HEK293 (cell line): ENCODE results near the gene SNN.

Experiments
- CTCF ChIA-PET: fragments of 350-600 bp; formaldehyde crosslinking; extraction: SDS; loops from one replicate; lab custom pipeline; 2021; ENCODE audit warnings: antibody characterized with exemption; lab: Yijun Ruan, JAX
- POLR2A ChIA-PET: fragments of 300-600 bp; formaldehyde crosslinking; extraction: SDS; loops from one replicate; lab custom pipeline; 2020; ENCODE audit warnings: antibody characterized with exemption, inconsistent platforms; lab: Yijun Ruan, JAX
- H3K27ac ChIP-seq: fragments of 200-500 bp; sonication (Bioruptor generic); 2 replicates; pipeline ENCODE4 v1.5.1; 2014; ENCODE audit warnings: low read depth, low read length, control low read depth, inconsistent platforms; ENCODE audit errors: extremely low read depth
- H3K36me3 ChIP-seq, 2 experiments: fragments of 200-500 bp in 1 of 2; sonication (Bioruptor generic) in 1 of 2; 1 replicate in 1 of 2; 2 replicates in 1 of 2; pipeline ENCODE4 v1.5.1; 2014 to 2017; ENCODE audit warnings: inconsistent platforms in 2 of 2, low read length in 2 of 2; ENCODE audit not compliant: control insufficient read depth in 2 of 2, insufficient read depth in 1 of 2
- H3K4me1 ChIP-seq: fragments of 200-500 bp; sonication (Bioruptor generic); 2 replicates; pipeline ENCODE4 v1.5.1; 2014; ENCODE audit warnings: mild to moderate bottlenecking, low read length, inconsistent platforms; ENCODE audit not compliant: control insufficient read depth, insufficient read depth
- H3K4me3 ChIP-seq: 2 replicates; pipeline ENCODE4 v1.5.1; 2011; ENCODE audit warnings: low read depth, mild to moderate bottlenecking, control low read depth, low read length, moderate library complexity
- H3K9me3 ChIP-seq: fragments of 200-500 bp; sonication (Bioruptor generic); 2 replicates; pipeline ENCODE4 v1.5.1; 2014; ENCODE audit warnings: low read depth, low read length, inconsistent platforms; ENCODE audit not compliant: control insufficient read depth, insufficient read depth
- BCL11B ChIP-seq: fragments of 450-650 bp; formaldehyde crosslinking; IDR thresholded peaks from 2 replicates; pipeline ENCODE4 v1.5.1; 2016; ENCODE audit warnings: low read depth, missing biosample characterization, missing genetic modification characterization
- GFI1B ChIP-seq: fragments of 450-650 bp; formaldehyde crosslinking; IDR thresholded peaks from 2 replicates; pipeline ENCODE4 v1.5.1; 2016; ENCODE audit warnings: missing biosample characterization, missing genetic modification characterization
- HOXC10 ChIP-seq: sonication (generic); formaldehyde crosslinking; IDR thresholded peaks from 2 replicates; pipeline ENCODE4 v1.8.1; 2023; ENCODE audit warnings: mild to moderate bottlenecking, missing genetic modification reagents
- IKZF3 ChIP-seq: fragments of 450-650 bp; IDR thresholded peaks from 2 replicates; pipeline ENCODE4 v1.5.0; 2018; ENCODE audit warnings: missing biosample characterization, mild to moderate bottlenecking, missing genetic modification characterization, moderate library complexity
- PATZ1 ChIP-seq: fragments of 450-650 bp; formaldehyde crosslinking; IDR thresholded peaks from 2 replicates; pipeline ENCODE4 v1.5.1; 2016; ENCODE audit warnings: missing biosample characterization, missing genetic modification characterization
- ZBTB17 ChIP-seq: fragments of 450-650 bp; formaldehyde crosslinking; IDR thresholded peaks from 2 replicates; pipeline ENCODE4 v1.5.1; 2016; ENCODE audit warnings: missing biosample characterization, missing genetic modification characterization
- ZBTB20 ChIP-seq: fragments of 450-650 bp; formaldehyde crosslinking; IDR thresholded peaks from 2 replicates; pipeline ENCODE4 v1.5.1; 2016; ENCODE audit warnings: missing biosample characterization, missing genetic modification characterization
- ZBTB6 ChIP-seq: fragments of 450-650 bp; formaldehyde crosslinking; IDR thresholded peaks from 2 replicates; pipeline ENCODE4 v1.5.1; 2017; ENCODE audit warnings: missing biosample characterization, missing genetic modification characterization
- ZNF121 ChIP-seq: fragments of 450-650 bp; formaldehyde crosslinking; IDR thresholded peaks from 2 replicates; pipeline ENCODE4 v1.5.1; 2016; ENCODE audit warnings: missing biosample characterization, missing genetic modification characterization
- ZNF157 ChIP-seq: fragments of 450-650 bp; formaldehyde crosslinking; IDR thresholded peaks from 2 replicates; pipeline ENCODE4 v1.5.1; 2016; ENCODE audit warnings: missing biosample characterization, missing genetic modification characterization
- ZNF18 ChIP-seq: fragments of 450-650 bp; formaldehyde crosslinking; IDR thresholded peaks from 2 replicates; pipeline ENCODE4 v1.5.1; 2016; ENCODE audit warnings: missing biosample characterization, missing genetic modification characterization
- ZNF266 ChIP-seq: fragments of 450-650 bp; formaldehyde crosslinking; IDR thresholded peaks from 2 replicates; pipeline ENCODE4 v1.5.1; 2016; ENCODE audit warnings: missing biosample characterization, missing genetic modification characterization, low read depth
- ZNF335 ChIP-seq: fragments of 450-650 bp; formaldehyde crosslinking; conservative IDR thresholded peaks from 2 replicates; pipeline ENCODE4 v1.5.1; 2016; ENCODE audit warnings: missing biosample characterization, missing genetic modification characterization
- ZNF488 ChIP-seq: fragments of 450-650 bp; formaldehyde crosslinking; IDR thresholded peaks from 2 replicates; pipeline ENCODE4 v1.5.1; 2016; ENCODE audit warnings: missing biosample characterization, missing genetic modification characterization
- ZNF510 ChIP-seq: fragments of 450-650 bp; formaldehyde crosslinking; IDR thresholded peaks from 2 replicates; pipeline ENCODE4 v1.5.1; 2018; ENCODE audit warnings: mild to moderate bottlenecking, missing genetic modification characterization, missing biosample characterization; ENCODE audit not compliant: insufficient replicate concordance
- ZNF530 ChIP-seq: fragments of 450-650 bp; formaldehyde crosslinking; IDR thresholded peaks from 2 replicates; pipeline ENCODE4 v1.5.1; 2016; ENCODE audit warnings: low read depth, missing biosample characterization, missing genetic modification characterization
- ZNF548 ChIP-seq: fragments of 450-650 bp; formaldehyde crosslinking; IDR thresholded peaks from 2 replicates; pipeline ENCODE4 v1.5.1; 2016; ENCODE audit warnings: missing biosample characterization, missing genetic modification characterization
- ZNF561 ChIP-seq: fragments of 450-650 bp; IDR thresholded peaks from 2 replicates; pipeline ENCODE4 v1.5.1; 2018; ENCODE audit warnings: missing biosample characterization, missing genetic modification characterization, borderline replicate concordance
- ZNF596 ChIP-seq: fragments of 450-650 bp; IDR thresholded peaks from 2 replicates; pipeline ENCODE4 v1.5.0; 2018; ENCODE audit warnings: missing biosample characterization, mild to moderate bottlenecking, missing genetic modification characterization, moderate library complexity
- ZNF645 ChIP-seq: fragments of 450-650 bp; formaldehyde crosslinking; IDR thresholded peaks from 2 replicates; pipeline ENCODE4; 2016; ENCODE audit warnings: missing biosample characterization, missing genetic modification characterization
- ZNF654 ChIP-seq: fragments of 450-650 bp; formaldehyde crosslinking; IDR thresholded peaks from 2 replicates; pipeline ENCODE4 v1.5.1; 2016; ENCODE audit warnings: low read depth, missing biosample characterization, missing genetic modification characterization
- ZNF670 ChIP-seq: fragments of 450-650 bp; formaldehyde crosslinking; IDR thresholded peaks from 2 replicates; pipeline ENCODE4 v1.5.1; 2016; ENCODE audit warnings: missing biosample characterization, missing genetic modification characterization, low read depth
- ZSCAN5A ChIP-seq: fragments of 450-650 bp; formaldehyde crosslinking; IDR thresholded peaks from 2 replicates; pipeline ENCODE4 v1.5.1; 2016; ENCODE audit warnings: missing biosample characterization, missing genetic modification characterization

Gene SNN

GRCh38 chr16:11706180-11706742 lies 38.0 kb downstream of the SNN start:
- H3K4me1 ChIP-seq: no peaks in the 10 kb centered on the region
- no peak overlapping the region for H3K27ac ChIP-seq
- ChIA-PET POLR2A (no interaction called here), CTCF (interaction anchor here (1.0 to 1.8 kb wide), 2 partner anchors 9 to 174 kb away, joined by 3 to 6 read pairs; no protein-coding TSS in a partner anchor)
- H3K9me3 ChIP-seq: no peaks in the 10 kb centered on the region
- no peak for TF ChIP-seq BCL11B (tag by site-specific recombination)
- no peak for TF ChIP-seq ZNF510
- no peak for TF ChIP-seq ZNF18 (tag by site-specific recombination)
- TF ChIP-seq ZNF561 (tag by site-specific recombination): no peak
- TF ChIP-seq ZNF121 (tag by site-specific recombination): no peak
- TF ChIP-seq PATZ1 (tag by site-specific recombination): no peak
- peak; percentile 59 for TF ChIP-seq ZBTB20 (tag by site-specific recombination)
- H3K36me3 ChIP-seq: peaks cover 0 to 51% of the 10 kb centered on the region in 2 experiments; a peak in 2 of 3 replicates
- no peak overlapping the region for H3K4me3 ChIP-seq

GRCh38 chr16:11707679-11708197 lies 39.5 kb downstream of the SNN start:
- no peak overlapping the region for H3K27ac ChIP-seq
- CTCF ChIA-PET: interaction anchor here (0.5 to 1.8 kb wide), 4 partner anchors 10 to 301 kb away, joined by 3 to 7 read pairs (median 6); no protein-coding TSS in a partner anchor
- TF ChIP-seq HOXC10 (CRISPR knock-in tag) (no peak), ZNF548 (no peak), ZNF121 (tag by site-specific recombination) (peak; percentile 27; the same call in 1 of the 2 replicates)
- TF ChIP-seq, all 188 proteins: peak for 1
- Histone ChIP-seq H3K4me1 (no peaks in the 10 kb centered on the region), H3K36me3 (peaks cover 0 to 51% of the 10 kb centered on the region in 2 experiments; a peak in 2 of 3 replicates), H3K4me3 (no peak overlapping the region), H3K9me3 (no peaks in the 10 kb centered on the region)
- POLR2A ChIA-PET: no interaction called here

GRCh38 chr16:11708421-11708820 lies 40.2 kb downstream of the SNN start:
- Histone ChIP-seq H3K9me3 (no peaks in the 10 kb centered on the region), H3K4me3 (no peak overlapping the region), H3K36me3 (peaks cover 2 to 45% of the 10 kb centered on the region in 2 experiments; a peak in 2 of 3 replicates), H3K27ac (no peak overlapping the region), H3K4me1 (no peaks in the 10 kb centered on the region)
- CTCF ChIA-PET: interaction anchor here (1.2 to 1.8 kb wide), 3 partner anchors 11 to 301 kb away, joined by 5 to 7 read pairs (median 6); no protein-coding TSS in a partner anchor
- no peak for TF ChIP-seq ZBTB17 (tag by site-specific recombination)
- no peak for TF ChIP-seq ZNF266
- no peak for TF ChIP-seq GFI1B
- TF ChIP-seq ZNF596 (tag by site-specific recombination): no peak
- TF ChIP-seq ZNF488 (tag by site-specific recombination): no peak
- no peak for TF ChIP-seq ZSCAN5A (tag by site-specific recombination)
- no peak for TF ChIP-seq ZBTB6 (tag by site-specific recombination)
- no peak for TF ChIP-seq ZNF335 (tag by site-specific recombination)
- TF ChIP-seq ZNF670 (tag by site-specific recombination): no peak
- no peak for TF ChIP-seq IKZF3
- no peak for TF ChIP-seq ZNF157 (tag by site-specific recombination)
- no peak for TF ChIP-seq ZNF530 (tag by site-specific recombination)
- TF ChIP-seq ZNF645 (tag by site-specific recombination): no peak
- no peak for TF ChIP-seq ZNF654 (tag by site-specific recombination)
- POLR2A ChIA-PET: no interaction called here
